HT1080 (cell line): ENCODE measurements around the gene TRPC4AP. TPM values are rescaled to one million over a fixed set of nuclear protein-coding genes. Genes with fewer than 3 reads are reported as not detected.
A peak's percentile ranks its signal among the peaks of the same experiment; 100 is the strongest.

ENCODE experiments used
- DNase-seq: peaks from one replicate; pipeline ENCODE4 v3.0.0-alpha.2; 2015; ENCODE audit warnings: low read depth
- total RNA-seq: library from RNA; depleted of rRNA; stranded (reverse); fragments of >200 nt; shearing (Covaris generic); gene quantifications from 2 replicates; pipeline ENCODE4 v1.2.3, GENCODE V29; 2014

Gene TRPC4AP
- total RNA-seq, 1 experiment from 2014 or later, result 46.7 TPM

GRCh38 chr20:35059110-35059509 lies 33.5 kb downstream of the TRPC4AP start:
- DNase-seq, result no peak

GRCh38 chr20:35055445-35056276 lies 36.9 kb downstream of the TRPC4AP start:
- no peak for DNase-seq

- DNase-seq, result no peak
These were observed 37.8 kb downstream of the TRPC4AP start for GRCh38 chr20:35054814-35055213.

GRCh38 chr20:35052616-35053015 lies 40.0 kb downstream of the TRPC4AP start:
- DNase-seq, result peak; percentile 64

GRCh38 chr20:35049776-35050352 lies 42.7 kb downstream of the TRPC4AP start:
- no peak for DNase-seq

- DNase-seq, result no peak
These were observed 43.9 kb downstream of the TRPC4AP start for GRCh38 chr20:35048739-35049138.

- DNase-seq, result no peak
These were observed 50.3 kb downstream of the TRPC4AP start for GRCh38 chr20:35042268-35042667.

- no peak for DNase-seq
These were observed 52.0 kb downstream of the TRPC4AP start for GRCh38 chr20:35040646-35041045.

- DNase-seq, result no peak
These were observed 52.6 kb downstream of the TRPC4AP start for GRCh38 chr20:35039846-35040489.

- no peak for DNase-seq
These were observed 53.5 kb downstream of the TRPC4AP start for GRCh38 chr20:35039146-35039545.

GRCh38 chr20:35034145-35034544 lies 58.5 kb downstream of the TRPC4AP start:
- DNase-seq, result no peak

GRCh38 chr20:35030136-35030535 lies 62.5 kb downstream of the TRPC4AP start:
- DNase-seq, result no peak

GRCh38 chr20:35027301-35027700 lies 65.3 kb downstream of the TRPC4AP start:
- no peak for DNase-seq

- DNase-seq, result no peak
These were observed 67.5 kb downstream of the TRPC4AP start for GRCh38 chr20:35025116-35025515.

- no peak for DNase-seq
These were observed 69.0 kb downstream of the TRPC4AP start for GRCh38 chr20:35023624-35024023.

GRCh38 chr20:35021831-35022230 lies 70.8 kb downstream of the TRPC4AP start:
- DNase-seq, result no peak

- DNase-seq, result no peak
These were observed 71.5 kb downstream of the TRPC4AP start for GRCh38 chr20:35021063-35021462.

- DNase-seq, result no peak
These were observed 72.3 kb downstream of the TRPC4AP start for GRCh38 chr20:35020108-35020928.

GRCh38 chr20:35018590-35019371 lies 73.8 kb downstream of the TRPC4AP start:
- no peak for DNase-seq

- DNase-seq, result no peak
These were observed 75.3 kb downstream of the TRPC4AP start for GRCh38 chr20:35017099-35017835.
